ENCODE results near the gene NDRG2.

- TF ChIP-seq POLR2A (IDR thresholded peaks at IDR 0.05) (no peak), CTCF (IDR thresholded peaks at IDR 0.05) (no peak), EP300 (IDR thresholded peaks at IDR 0.05) (no peak)
Measured at GRCh38 chr14:21037156-21037555, 12.3 kb upstream of the NDRG2 start.
